Caco-2 (cell line): ENCODE data around the gene DEPP1. TPM values are rescaled to one million over a fixed set of nuclear protein-coding genes. Genes with fewer than 3 reads are reported as not detected.

Experiments used
- BruUV-seq: library from RNA; stranded (reverse); fragments of 400-500 nt; replicated peaks from 2 replicates; lab custom pipeline; 2021; lab: Mats Ljungman, UMichigan
- CTCF ChIA-PET: fragments of 300-600 bp; sonication (Branson Sonifier 250); formaldehyde crosslinking; loops from one replicate; lab custom pipeline; 2022; ENCODE audit warnings: antibody characterized with exemption; lab: Charles Lee
- POLR2A ChIA-PET: fragments of 300-600 bp; sonication (Branson Sonifier 250); formaldehyde crosslinking; loops from one replicate; lab custom pipeline; 2022; ENCODE audit warnings: antibody characterized with exemption; lab: Charles Lee
- DNase-seq, 2 experiments: peaks; one replicate each; pipeline versions ENCODE4 v3.0.0 to v3.0.0-alpha.2; 2020 to 2022
- H3K27me3 ChIP-seq: replicated peaks from 2 replicates; pipeline ENCODE4 v1.6.0; 2011; ENCODE audit warnings: low read length; ENCODE audit not compliant: control insufficient read depth, insufficient read depth
- H3K36me3 ChIP-seq: 2 replicates; pipeline ENCODE4 v1.5.1; 2011; ENCODE audit warnings: low read length; ENCODE audit not compliant: control insufficient read depth, insufficient read depth
- H3K4me1 ChIP-seq: fragments of 250-450 bp; sonication (Bioruptor Pico); 2 replicates; pipeline ENCODE4 v1.5.1; 2020; ENCODE audit warnings: mild to moderate bottlenecking
- H3K4me3 ChIP-seq: 2 replicates; pipeline ENCODE4 v1.5.1; 2011; ENCODE audit warnings: low read depth, mild to moderate bottlenecking, control low read depth, low read length
- H3K9me3 ChIP-seq: fragments of 250-450 bp; sonication (Bioruptor Pico); 2 replicates; pipeline ENCODE4 v1.5.1; 2020; ENCODE audit warnings: mild to moderate bottlenecking, moderate library complexity
- H3K27ac Mint-ChIP-seq: one replicate; pipeline ENCODE4 v1.8.0; 2022; ENCODE audit warnings: mixed read lengths; ENCODE audit not compliant: unreplicated experiment
- H3K27me3 Mint-ChIP-seq: one replicate; pipeline ENCODE4 v1.8.0; 2022; ENCODE audit warnings: mixed read lengths; ENCODE audit not compliant: insufficient read depth, unreplicated experiment
- H3K36me3 Mint-ChIP-seq: one replicate; pipeline ENCODE4 v1.8.0; 2022; ENCODE audit warnings: mild to moderate bottlenecking, mixed read lengths; ENCODE audit not compliant: insufficient read depth, unreplicated experiment
- H3K4me1 Mint-ChIP-seq: one replicate; pipeline ENCODE4 v1.8.0; 2022; ENCODE audit warnings: low read depth, mixed read lengths; ENCODE audit not compliant: unreplicated experiment
- H3K4me3 Mint-ChIP-seq: one replicate; pipeline ENCODE4 v1.8.0; 2022; ENCODE audit warnings: mild to moderate bottlenecking, moderate library complexity, mixed read lengths; ENCODE audit not compliant: unreplicated experiment
- H3K9me3 Mint-ChIP-seq: one replicate; pipeline ENCODE4 v1.8.0; 2022; ENCODE audit warnings: mixed read lengths; ENCODE audit not compliant: unreplicated experiment
- intact Hi-C: fragments of 100-400 bp; cut with micrococcal nuclease; formaldehyde crosslinking; loops from one replicate; pipeline ENCODE4 v1.10.0; 2022; ENCODE audit not compliant: unreplicated experiment
- total RNA-seq: library from RNA; stranded (reverse); gene quantifications from 2 replicates; pipeline ENCODE4 v1.2.3, GENCODE V29; 2022
- TF ChIP-seq, protein P1 (sequence below), 2 experiments: fragments of 200-600 bp in 1 of 2; IDR thresholded peaks; 1 replicate in 1 of 2; 2 replicates in 1 of 2; pipeline versions ENCODE4 v1.5.1 to v1.8.0; 2011 to 2022; ENCODE audit warnings: antibody characterized with exemption in 1 of 2, control low read depth in 1 of 2, inconsistent platforms in 1 of 2, low read depth in 1 of 2, low read length in 1 of 2, mild to moderate bottlenecking in 1 of 2, moderate library complexity in 1 of 2; ENCODE audit not compliant: insufficient read depth in 1 of 2, severe bottlenecking in 1 of 2, unreplicated experiment in 1 of 2

Gene DEPP1
- total RNA-seq, 1 experiment from 2014 or later, result 13.6 TPM

DNA sequence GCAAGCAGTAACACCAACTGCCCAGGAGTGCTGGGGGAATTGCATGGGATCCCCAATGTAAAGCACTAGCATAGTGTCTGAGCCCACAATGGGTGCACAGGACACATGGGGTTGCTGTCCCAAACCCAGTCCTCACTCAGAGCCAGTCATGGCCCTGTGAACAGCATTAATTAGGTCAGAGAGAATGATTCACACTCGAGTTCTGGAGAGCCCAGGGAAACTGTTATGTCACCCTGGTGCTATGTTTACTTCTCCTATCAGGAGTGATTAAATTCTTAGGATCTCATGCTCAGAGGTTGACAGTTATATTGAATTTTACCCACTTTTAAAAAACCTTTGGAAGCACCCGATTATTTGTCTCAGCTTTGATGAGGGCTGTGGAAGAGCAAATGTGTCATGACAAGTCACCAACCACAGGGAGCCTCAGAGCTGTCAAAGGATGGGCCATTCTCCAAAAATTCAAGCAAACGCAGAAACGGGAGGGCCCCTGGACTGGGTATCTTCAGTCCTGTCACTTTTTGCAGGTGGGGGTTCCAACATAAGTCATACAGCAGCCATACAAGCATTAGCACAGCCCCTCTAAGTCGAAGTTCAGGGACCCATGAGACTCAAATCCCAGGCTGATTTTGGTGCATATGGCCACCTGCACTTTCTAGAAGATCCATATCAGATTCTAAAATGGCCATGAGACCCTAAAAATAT, 20.3 kb downstream of the DEPP1 start:
- Histone ChIP-seq H3K4me3 (peak overlapping the region; percentile 82), H3K4me1 (peaks cover 38% of the 10 kb centered on the region), H3K27me3 (no peaks in the 10 kb centered on the region), H3K9me3 (no peaks in the 10 kb centered on the region), H3K36me3 (0 out of 2 replicates have a peak, but pooled peaks cover 2% of the 10 kb centered on the region)
- no peaks in the 10 kb centered on the region for H3K27me3 Mint-ChIP-seq
- ChIA-PET CTCF (interaction anchor here (2.4 kb wide), 1 partner anchor 26 kb away, joined by 12 read pairs; no protein-coding TSS in a partner anchor), POLR2A (interaction anchor here (2.9 kb wide), 1 partner anchor 20 kb away, joined by 23 read pairs; the partner anchor contains the start of gene DEPP1)
- peaks cover 20% of the 10 kb centered on the region for H3K36me3 Mint-ChIP-seq
- H3K4me3 Mint-ChIP-seq, result peak overlapping the region; percentile 78
- H3K4me1 Mint-ChIP-seq, result peaks cover 35% of the 10 kb centered on the region
- intact Hi-C loops, result loop anchor here (2.0 kb wide), 2 partner anchors 16 to 42 kb away; partner anchors contain the start of gene ZNF22
- no peak for DNase-seq
- TF ChIP-seq, protein P1, sequence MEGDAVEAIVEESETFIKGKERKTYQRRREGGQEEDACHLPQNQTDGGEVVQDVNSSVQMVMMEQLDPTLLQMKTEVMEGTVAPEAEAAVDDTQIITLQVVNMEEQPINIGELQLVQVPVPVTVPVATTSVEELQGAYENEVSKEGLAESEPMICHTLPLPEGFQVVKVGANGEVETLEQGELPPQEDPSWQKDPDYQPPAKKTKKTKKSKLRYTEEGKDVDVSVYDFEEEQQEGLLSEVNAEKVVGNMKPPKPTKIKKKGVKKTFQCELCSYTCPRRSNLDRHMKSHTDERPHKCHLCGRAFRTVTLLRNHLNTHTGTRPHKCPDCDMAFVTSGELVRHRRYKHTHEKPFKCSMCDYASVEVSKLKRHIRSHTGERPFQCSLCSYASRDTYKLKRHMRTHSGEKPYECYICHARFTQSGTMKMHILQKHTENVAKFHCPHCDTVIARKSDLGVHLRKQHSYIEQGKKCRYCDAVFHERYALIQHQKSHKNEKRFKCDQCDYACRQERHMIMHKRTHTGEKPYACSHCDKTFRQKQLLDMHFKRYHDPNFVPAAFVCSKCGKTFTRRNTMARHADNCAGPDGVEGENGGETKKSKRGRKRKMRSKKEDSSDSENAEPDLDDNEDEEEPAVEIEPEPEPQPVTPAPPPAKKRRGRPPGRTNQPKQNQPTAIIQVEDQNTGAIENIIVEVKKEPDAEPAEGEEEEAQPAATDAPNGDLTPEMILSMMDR (IDR thresholded peaks at IDR 0.05; ENCODE audit: insufficient read depth in 1 of 2, low read depth in 1 of 2, low read length in 1 of 2, severe bottlenecking in 1 of 2, unreplicated experiment in 1 of 2), result no peak
- H3K9me3 Mint-ChIP-seq, result no peaks in the 10 kb centered on the region
- peak overlapping the region; percentile 79 for H3K27ac Mint-ChIP-seq
- no TSS peak for BruUV-seq

DNA sequence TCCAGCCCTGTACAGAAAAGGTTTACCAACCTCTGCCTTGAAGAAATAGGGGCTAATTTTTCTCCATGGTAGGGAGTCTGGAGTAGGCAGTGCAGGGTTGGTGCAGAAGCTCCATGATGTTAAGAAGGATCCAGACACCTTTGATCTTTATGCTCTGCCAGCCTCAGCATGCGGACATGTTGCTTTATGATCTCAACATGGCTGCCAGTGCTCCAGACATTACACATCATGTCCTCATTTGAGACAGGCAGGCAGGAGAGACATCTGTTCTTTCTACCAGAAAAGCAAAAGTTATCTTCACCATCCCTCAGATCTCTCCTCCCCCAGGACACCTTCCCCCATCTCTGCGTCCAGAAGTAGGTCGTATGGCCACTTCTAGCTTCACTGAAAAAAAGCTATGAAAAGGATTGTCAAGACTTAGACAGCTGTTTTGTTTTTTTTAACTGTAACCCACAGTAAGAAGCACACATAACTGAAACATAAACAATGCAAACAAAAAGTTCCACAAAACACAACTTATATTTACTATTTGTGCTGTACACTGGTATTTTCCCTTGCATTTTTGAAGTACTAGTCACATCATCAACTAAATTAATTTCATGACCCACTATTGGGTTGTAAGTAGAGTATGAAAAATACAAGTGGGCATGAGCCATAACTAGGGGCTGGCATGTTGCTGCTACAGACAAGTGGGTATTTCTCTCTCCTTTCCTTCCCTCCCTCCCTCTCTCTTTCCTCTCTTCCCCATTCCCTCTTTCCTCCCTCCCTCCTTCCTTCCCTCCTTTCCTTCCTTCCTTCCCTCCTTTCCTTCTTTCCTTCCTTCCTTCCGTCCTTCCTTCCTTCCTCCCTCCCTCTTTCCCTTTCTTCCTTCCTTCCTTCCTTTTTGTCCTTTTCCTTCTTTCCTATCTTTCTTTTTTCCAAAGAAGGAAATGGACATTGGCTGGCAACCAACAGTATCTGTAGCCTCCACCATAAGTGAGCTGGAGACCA, 21.6 kb downstream of the DEPP1 start:
- intact Hi-C loops, result no loop called here
- peak overlapping the region; percentile 78 for H3K4me3 Mint-ChIP-seq
- CTCF ChIA-PET, result no interaction called here

More for the DNA sequence above, 21.6 kb downstream of the DEPP1 start:
- Mint-ChIP-seq H3K36me3 (peaks cover 16% of the 10 kb centered on the region), H3K9me3 (no peaks in the 10 kb centered on the region), H3K27me3 (no peaks in the 10 kb centered on the region), H3K4me1 (peaks cover 33% of the 10 kb centered on the region), H3K27ac (no peak overlapping the region)
- Histone ChIP-seq H3K9me3 (no peaks in the 10 kb centered on the region), H3K27me3 (no peaks in the 10 kb centered on the region), H3K4me3 (no peak overlapping the region), H3K4me1 (peaks cover 51% of the 10 kb centered on the region), H3K36me3 (0 out of 2 replicates have a peak, but pooled peaks cover under 1% of the 10 kb centered on the region)
- TF ChIP-seq, protein P1 (IDR thresholded peaks at IDR 0.05; ENCODE audit: insufficient read depth in 1 of 2, low read depth in 1 of 2, low read length in 1 of 2, severe bottlenecking in 1 of 2, unreplicated experiment in 1 of 2), result no peak
- DNase-seq, result no peak
- POLR2A ChIA-PET, result no interaction called here
- BruUV-seq, result no TSS peak
